ENCODE results near the gene PRRT1.
"Not testable (repeated sequence)": the region's sequence is repeated elsewhere in the genome, so short reads cannot be mapped to it uniquely, and the experiment has no call there.

The PRRT1 gene

GRCh38 chr6:32152769-32153563 is 1.2 kb upstream of the PRRT1 start:
- in situ Hi-C loops (cut with MboI; ENCODE audit: low sequenced_read_pairs), result no loop called here

GRCh38 chr6:32151181-32151862 is 417 bp downstream of the PRRT1 start:
- in situ Hi-C loops (cut with MboI; ENCODE audit: low sequenced_read_pairs), result no loop called here

DNA sequence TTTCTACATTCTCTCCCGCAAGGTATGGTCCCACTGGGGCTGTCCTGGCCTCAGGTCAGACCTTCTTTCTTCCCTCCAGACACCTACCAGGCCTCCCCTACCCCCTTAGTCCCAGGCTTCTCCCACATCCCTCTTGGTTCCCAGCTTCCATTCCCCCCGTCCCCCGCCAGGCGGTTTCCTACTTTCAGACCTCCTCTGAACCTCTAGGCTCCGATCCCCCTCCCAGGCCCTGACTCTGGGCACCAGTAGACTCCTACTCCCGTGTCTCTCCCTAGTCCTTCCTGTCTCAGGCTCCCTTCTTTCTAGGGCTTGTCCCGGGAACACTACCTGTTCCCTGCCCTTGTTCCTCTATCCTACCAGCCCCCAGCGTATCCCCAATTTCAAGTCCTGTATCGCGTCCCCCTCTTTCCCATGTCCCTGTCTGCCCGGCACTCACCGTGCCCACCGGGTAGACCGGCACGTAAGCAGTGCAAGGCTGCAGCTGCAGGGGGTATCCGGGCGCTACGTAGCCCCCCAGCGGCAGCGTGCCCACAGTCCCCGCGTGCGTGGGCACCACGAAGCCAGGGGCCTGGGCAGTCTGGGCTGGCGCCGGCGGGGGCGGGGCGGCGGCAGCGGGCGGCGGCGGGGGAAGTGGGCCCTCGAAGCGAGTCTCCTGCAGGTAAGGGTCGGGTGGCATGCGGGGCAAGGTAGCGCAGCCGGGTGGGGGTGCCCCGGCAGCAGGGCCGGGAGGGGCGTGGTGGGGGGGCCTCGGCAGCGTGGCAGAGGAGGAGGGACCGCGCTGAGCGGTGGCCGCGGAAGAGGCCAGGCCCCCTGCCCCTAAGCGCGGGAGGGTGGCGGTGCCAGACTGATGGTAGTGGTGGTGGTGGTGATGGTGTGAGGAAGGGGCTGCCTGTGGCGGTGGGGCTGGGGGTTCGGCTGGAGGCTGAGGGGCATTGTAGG is 1.5 kb downstream of the PRRT1 start:
- in situ Hi-C loops (cut with MboI; ENCODE audit: low sequenced_read_pairs), result no loop called here

DNA sequence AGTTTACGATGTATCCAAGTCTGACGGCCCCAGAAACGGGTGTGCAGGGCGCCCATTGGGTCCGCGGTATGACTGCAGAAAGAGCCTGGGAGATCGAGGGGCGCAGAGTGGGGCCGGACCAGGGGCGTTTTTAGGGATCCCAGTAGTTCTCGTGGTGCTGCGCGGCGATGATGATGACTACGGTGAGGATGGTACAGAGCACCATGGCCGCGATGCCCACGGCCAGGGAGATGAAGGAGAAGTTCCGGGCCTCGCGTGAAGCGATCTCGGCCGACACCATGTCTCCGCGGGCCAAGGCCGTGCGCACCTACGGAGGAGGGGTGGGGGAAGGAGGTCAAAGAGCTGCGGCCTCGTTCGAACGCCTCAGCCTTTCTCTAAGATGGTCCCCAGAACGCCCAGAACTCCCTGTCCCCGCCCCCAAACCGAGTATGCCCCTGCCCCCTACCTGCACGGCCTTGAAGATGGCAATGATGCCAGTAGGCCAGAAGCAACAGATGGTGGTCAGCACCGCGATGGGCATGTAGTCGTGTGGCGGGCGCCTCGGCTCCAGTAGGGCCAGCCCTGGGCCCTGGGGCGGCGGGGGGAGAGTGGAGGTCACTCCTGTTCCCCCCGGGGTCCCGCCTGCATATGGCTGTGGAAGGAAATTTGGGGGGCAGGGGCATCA is 2.5 kb downstream of the PRRT1 start:
- in situ Hi-C loops (cut with MboI; ENCODE audit: low sequenced_read_pairs), result no loop called here

DNA sequence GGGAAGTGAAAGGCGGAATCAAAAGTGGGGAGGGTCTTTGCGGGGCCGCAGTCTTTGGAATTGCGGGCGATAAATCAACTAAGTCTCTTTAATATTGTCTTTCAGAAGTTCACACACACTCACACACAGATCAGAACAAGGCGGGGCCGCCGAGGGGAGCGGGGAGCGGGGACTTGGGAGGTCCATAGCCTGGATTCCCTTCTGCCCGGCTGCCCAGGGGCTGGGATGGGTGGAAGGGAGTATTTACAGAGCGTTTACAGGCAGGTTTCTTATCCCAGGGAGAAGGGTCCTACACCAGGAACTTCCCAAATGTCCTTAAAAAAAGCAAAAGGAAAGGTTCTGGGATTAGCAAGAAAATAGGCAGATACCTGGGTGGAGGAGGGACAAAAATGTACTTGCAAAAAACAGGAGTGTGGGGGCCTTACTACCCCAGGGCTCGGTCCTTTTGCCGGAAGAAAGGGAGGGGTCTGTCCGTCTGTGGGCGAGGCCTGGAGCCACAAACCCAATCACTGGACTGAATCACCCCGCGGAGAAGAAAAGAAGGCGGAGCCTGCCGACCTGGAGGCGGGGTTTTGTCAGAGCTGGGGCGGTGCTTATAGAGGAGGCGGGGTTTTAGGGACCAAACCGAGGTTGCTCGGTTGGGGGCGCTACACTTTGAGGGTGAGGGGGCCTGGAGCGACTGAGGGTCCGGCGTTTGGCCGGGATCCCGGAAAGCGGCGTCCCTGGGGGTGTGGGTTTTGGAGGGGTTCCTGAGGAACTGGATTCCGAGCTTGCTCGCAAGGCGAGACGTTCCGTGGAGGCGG is 3.2 kb downstream of the PRRT1 start:
- in situ Hi-C loops (cut with MboI; ENCODE audit: low sequenced_read_pairs), result no loop called here

GRCh38 chr6:32147401-32148132 is 4.2 kb downstream of the PRRT1 start:
- in situ Hi-C loops (cut with MboI; ENCODE audit: low sequenced_read_pairs), result no loop called here

DNA sequence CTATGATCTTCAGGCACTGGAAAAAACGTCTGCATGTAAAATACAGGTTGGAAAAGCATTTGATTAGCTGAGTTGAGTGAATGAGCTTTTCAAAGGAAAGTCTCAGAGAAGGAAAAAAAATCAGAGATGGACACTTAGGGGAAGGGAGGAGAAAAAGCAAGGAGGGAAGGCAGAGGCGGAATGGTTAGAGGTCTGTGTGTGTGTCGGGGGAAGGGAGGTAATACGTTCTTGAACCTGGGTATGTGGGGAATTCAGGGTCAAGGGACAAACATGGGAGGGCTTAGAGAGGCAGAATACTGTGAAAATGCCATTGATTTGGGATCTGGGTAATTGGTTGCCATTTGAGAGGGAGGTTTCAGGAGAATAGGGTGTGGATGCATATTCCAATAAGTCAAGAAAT is 5.1 kb downstream of the PRRT1 start:
- in situ Hi-C loops (cut with MboI; ENCODE audit: low sequenced_read_pairs), result no loop called here

DNA sequence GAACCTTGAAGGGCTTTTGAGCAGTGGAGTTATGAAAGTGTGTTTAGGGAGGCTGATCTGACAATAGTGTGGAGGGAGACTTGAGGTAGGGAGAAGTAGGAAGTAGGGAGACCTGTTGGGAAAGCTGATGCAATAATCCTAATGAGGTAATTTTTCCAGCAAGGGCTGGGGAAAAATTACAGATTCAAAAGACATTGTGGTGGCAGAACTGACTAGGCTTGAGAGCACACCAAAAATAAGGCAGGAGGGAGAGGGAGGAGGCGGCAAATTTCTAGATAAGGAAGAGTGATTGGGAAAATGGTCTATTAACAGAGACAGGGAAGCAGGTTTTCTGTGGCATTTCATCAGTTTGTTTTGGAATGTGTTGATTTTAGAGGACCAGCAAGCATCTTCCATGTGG is 5.5 kb downstream of the PRRT1 start:
- in situ Hi-C loops (cut with MboI; ENCODE audit: low sequenced_read_pairs), result no loop called here

DNA sequence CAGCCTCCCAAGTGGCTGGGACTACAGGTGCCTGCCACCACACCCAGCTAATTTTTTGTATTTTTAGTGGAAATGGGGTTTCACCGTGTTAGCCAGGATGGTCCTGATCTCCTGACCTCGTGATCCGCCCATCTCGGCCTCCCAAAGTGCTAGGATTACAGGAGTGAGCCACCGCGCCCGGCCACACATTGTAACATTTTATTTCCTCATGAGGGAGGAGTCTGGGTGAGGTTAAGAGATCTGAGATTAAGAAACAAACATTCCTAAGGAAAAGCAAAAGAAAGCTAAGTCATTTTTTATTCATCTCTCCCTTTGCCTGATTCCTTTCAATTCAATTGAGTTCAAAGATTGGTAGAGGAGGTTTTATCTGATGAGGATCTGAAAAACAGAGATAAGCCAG is 7.5 kb downstream of the PRRT1 start:
- in situ Hi-C loops (cut with MboI; ENCODE audit: low sequenced_read_pairs), result not testable (repeated sequence)

GRCh38 chr6:32140420-32141046 is 11.2 kb downstream of the PRRT1 start:
- in situ Hi-C loops (cut with MboI; ENCODE audit: low sequenced_read_pairs), result no loop called here

- in situ Hi-C loops (cut with MboI; ENCODE audit: low sequenced_read_pairs), result no loop called here
Observed at GRCh38 chr6:32139590-32139989, 12.1 kb downstream of the PRRT1 start.

DNA sequence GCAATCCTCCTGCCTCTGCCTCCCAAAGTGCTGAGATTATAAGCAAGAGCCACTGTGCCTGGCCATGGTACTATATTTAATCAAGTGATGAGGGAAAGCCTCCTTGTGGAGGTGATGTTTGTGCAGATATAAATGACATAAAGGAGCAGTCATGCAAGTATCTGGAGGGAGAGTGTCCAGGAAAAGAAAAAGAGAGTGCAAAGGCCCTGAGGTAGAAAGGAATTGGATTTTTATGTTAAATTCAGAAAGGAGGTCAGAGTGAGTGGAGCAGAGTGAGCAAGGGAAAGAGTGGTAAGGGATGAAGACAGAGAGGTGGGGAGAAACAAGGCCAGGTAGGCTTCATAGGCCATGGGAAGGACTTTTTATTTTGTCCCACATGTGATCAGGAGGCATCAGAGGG is 14.3 kb downstream of the PRRT1 start:
- in situ Hi-C loops (cut with MboI; ENCODE audit: low sequenced_read_pairs), result no loop called here

DNA sequence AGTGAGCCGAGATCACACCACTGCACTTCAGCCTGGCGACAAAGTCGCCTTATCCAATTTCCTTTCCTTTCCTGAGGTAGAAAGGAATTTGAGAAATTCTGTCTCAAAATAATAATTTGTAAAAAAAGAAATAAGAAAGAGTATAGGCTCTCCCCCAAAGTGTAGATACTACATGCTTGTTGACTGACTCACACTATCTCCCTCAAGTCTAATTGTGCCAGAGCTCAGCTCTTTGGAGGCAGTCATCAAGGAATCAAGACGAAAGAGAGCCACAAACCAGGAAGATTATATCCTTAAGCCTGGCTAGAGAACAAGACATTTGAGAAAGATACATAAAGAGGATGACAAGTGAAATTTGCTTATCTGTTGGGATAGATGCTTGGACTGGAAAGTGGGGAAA is 18.0 kb downstream of the PRRT1 start:
- in situ Hi-C loops (cut with MboI; ENCODE audit: low sequenced_read_pairs), result no loop called here

DNA sequence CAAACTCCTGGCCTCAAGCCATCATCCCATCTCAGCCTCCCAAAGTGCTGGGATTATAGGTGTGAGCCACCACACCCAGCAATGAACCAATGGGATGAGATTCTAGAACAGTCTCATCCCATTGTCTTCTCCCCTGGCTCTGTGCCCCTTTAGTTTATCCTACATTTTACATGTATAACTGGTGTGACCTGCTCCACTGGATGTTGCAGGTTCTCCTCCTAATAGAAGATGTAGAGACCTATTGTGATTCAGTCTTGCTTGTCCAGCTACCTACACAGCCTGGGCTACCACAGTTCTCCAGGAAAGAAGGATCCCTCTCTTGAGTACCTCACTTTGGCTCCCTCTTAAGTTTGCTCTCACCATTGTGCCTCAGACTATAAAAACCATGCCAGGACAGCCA is 19.6 kb downstream of the PRRT1 start:
- in situ Hi-C loops (cut with MboI; ENCODE audit: low sequenced_read_pairs), result no loop called here

DNA sequence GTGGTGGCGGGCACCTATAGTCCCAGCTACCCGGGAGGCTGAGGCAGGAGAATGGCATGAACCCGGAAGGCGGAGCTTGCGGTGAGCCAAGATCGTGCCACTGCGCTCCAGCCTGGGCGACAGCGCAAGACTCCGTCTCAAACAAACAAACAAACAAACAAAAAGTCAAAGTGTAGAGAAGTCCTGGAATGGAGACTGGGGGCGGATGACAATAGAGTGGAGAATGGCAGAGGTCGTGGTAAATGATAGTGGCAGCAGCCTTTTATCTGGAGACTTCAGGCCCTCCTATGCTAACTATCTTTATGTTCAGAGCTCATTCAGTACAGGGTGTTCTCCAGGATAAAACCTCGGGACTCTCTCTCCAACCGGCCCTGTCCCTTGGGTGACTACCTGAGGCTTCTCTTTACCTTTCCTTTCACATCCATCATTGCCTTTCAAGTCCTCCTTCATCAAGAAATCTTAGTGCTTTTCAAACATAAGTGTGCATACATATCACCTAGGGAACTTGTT is 20.2 kb downstream of the PRRT1 start:
- in situ Hi-C loops (cut with MboI; ENCODE audit: low sequenced_read_pairs), result no loop called here

GRCh38 chr6:32129297-32130088 is 22.2 kb downstream of the PRRT1 start:
- in situ Hi-C loops (cut with MboI; ENCODE audit: low sequenced_read_pairs), result no loop called here

DNA sequence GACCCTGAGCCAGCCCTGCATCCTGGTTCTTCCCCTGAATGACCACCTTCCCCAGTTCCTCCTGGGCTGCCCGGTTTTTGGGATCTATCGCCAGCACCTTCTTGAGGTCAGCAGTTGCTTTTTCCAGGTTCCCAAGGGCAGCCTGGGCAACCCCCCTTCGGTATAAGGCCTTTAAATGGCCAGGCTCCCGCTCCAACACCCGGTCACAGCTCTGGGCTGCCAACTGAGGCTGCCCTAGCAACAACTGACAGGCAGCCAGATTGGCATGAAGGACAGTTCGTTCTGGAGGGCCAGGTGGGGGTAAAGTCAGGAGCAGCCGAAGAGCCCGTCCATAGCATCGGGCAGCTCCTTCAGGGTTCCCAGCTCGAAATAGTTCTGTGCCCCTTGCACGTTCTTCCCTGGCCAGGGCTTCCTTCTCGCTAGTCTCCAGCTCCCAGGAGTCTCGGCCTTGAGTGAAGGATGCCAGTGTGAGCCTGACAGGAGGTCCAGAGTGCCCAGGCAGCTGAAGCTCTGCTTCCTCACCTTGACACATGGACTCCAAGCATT is 22.9 kb downstream of the PRRT1 start:
- in situ Hi-C loops (cut with MboI; ENCODE audit: low sequenced_read_pairs), result no loop called here
